Gastroesophageal sphincter (tissue), 3 donors: Measurements from ENCODE around the gene PCAT7.

ENCODE experiments used
- EP300 ChIP-seq: sonication (generic); formaldehyde crosslinking; IDR thresholded peaks from one replicate; pipeline ENCODE4 v1.6.1; 2017; ENCODE audit warnings: antibody characterized with exemption, mild to moderate bottlenecking
- POLR2AphosphoS5 ChIP-seq: sonication (generic); formaldehyde crosslinking; IDR thresholded peaks from one replicate; pipeline ENCODE4 v1.6.1; 2017; ENCODE audit warnings: antibody characterized with exemption
- TF ChIP-seq, protein P1 (sequence below), 4 experiments: fragments of 200-600 bp in 2 of 4; fragments of 450-650 bp in 2 of 4; sonication (generic) in 1 of 4; IDR thresholded peaks; one replicate each; pipeline ENCODE4 v1.5.1; 2017 to 2019; ENCODE audit warnings: antibody characterized with exemption in 4 of 4, mild to moderate bottlenecking in 2 of 4, moderate library complexity in 2 of 4

DNA sequence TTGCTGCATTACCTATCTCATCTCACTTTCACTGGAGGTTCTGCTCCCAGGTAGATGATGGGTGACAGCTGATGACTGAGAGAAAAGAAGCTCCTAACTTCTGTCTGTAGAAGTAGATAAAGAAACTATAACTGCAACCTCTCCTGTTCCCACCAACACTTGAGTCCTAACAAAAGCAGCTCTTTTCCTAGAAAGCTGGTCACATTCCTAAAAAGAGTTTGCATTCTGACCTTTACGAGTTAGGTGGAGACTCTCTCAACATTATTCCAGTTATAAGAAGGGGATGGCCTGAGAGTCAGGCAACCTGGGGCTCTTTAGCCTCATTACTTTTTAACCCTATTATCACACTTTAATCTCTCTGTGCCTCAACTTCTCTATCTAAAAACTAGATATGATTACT is 8.9 kb upstream of the PCAT7 start:
- TF ChIP-seq, protein P1, sequence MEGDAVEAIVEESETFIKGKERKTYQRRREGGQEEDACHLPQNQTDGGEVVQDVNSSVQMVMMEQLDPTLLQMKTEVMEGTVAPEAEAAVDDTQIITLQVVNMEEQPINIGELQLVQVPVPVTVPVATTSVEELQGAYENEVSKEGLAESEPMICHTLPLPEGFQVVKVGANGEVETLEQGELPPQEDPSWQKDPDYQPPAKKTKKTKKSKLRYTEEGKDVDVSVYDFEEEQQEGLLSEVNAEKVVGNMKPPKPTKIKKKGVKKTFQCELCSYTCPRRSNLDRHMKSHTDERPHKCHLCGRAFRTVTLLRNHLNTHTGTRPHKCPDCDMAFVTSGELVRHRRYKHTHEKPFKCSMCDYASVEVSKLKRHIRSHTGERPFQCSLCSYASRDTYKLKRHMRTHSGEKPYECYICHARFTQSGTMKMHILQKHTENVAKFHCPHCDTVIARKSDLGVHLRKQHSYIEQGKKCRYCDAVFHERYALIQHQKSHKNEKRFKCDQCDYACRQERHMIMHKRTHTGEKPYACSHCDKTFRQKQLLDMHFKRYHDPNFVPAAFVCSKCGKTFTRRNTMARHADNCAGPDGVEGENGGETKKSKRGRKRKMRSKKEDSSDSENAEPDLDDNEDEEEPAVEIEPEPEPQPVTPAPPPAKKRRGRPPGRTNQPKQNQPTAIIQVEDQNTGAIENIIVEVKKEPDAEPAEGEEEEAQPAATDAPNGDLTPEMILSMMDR (IDR thresholded peaks at IDR 0.05), result no peak
- TF ChIP-seq EP300 (no peak), POLR2AphosphoS5 (no peak)
